Prostate gland (tissue), 2 donors: Measurements from ENCODE around the gene NXF1. TPM values are rescaled to one million over a fixed set of nuclear protein-coding genes. Genes with fewer than 3 reads are reported as not detected.

ENCODE experiments used
- DNase-seq: peaks from one replicate; pipeline ENCODE4 v3.0.0-alpha.2; 2019; ENCODE audit warnings: low spot score
- H3K27ac ChIP-seq, 2 donors: fragments of 200-600 bp; sonication (generic); 2 replicates each; pipeline ENCODE4 v1.5.1; 2017 to 2019
- H3K27me3 ChIP-seq: fragments of 200-600 bp; sonication (generic); replicated peaks from 2 replicates; pipeline ENCODE4 v1.5.1; 2019; ENCODE audit not compliant: insufficient read depth
- H3K36me3 ChIP-seq, 2 donors: fragments of 200-600 bp; sonication (generic); 1 replicate in 1 of 2; 2 replicates in 1 of 2; pipeline versions ENCODE4 v1.5.1 to v1.8.1; 2017 to 2019
- H3K4me1 ChIP-seq: fragments of 200-600 bp; sonication (generic); replicated peaks from 2 replicates; pipeline ENCODE4 v1.5.1; 2019
- H3K4me3 ChIP-seq, 2 donors: fragments of 200-600 bp; sonication (generic); 2 replicates each; pipeline ENCODE4 v1.5.1; 2017 to 2019
- H3K9me3 ChIP-seq: fragments of 200-600 bp; sonication (generic); 2 replicates; pipeline ENCODE4 v1.5.1; 2017
- CTCF ChIP-seq, 4 experiments: fragments of 200-600 bp in 2 of 4; fragments of 450-650 bp in 2 of 4; sonication (generic) in 2 of 4; IDR thresholded peaks; 1 replicate in 3 of 4; 2 replicates in 1 of 4; pipeline ENCODE4 v1.5.1; 2016 to 2019; ENCODE audit warnings: antibody characterized with exemption in 4 of 4, mild to moderate bottlenecking in 2 of 4, moderate library complexity in 2 of 4
- POLR2A ChIP-seq: fragments of 450-650 bp; IDR thresholded peaks from one replicate; pipeline ENCODE4 v1.6.1; 2016; ENCODE audit warnings: antibody characterized with exemption, mild to moderate bottlenecking
- POLR2AphosphoS5 ChIP-seq: sonication (generic); formaldehyde crosslinking; IDR thresholded peaks from one replicate; pipeline ENCODE4 v1.6.1; 2017; ENCODE audit warnings: antibody characterized with exemption
- WGBS: methylation state at CpG from one replicate; pipeline ENCODE4 v1.1.5; 2018; 5-methylcytosine and 5-hydroxymethylcytosine counted together
- intact Hi-C: fragments of 100-400 bp; cut with DNase I; formaldehyde crosslinking; loops from one replicate; pipeline ENCODE4 v1.14.2; 2022
- total RNA-seq, 2 donors: library from RNA; depleted of rRNA; stranded (reverse); fragments of >200 nt; gene quantifications; one replicate each; pipeline ENCODE4 v1.1.0, GENCODE V29; 2016

NXF1 gene
- total RNA-seq, 2 donors from 2014 or later: 75.6 to 98.2 TPM

GRCh38 chr11:62839050-62839945, 34.1 kb upstream of the NXF1 start, which contains the start of gene WDR74:
WDR74 (minus strand) TSS chr11:62839590; CDS start chr11:62839570, 20 bp downstream.
- no peaks in the 10 kb centered on the region for H3K27me3 ChIP-seq
- H3K27ac ChIP-seq: peak within 1 kb of the TSS; percentile 98 to 99
- intact Hi-C loops: no loop called here
- H3K36me3 ChIP-seq: no peaks in the 10 kb centered on the region
- WGBS: 0% methylated on average over 58 of the region's 62 CpGs
- H3K4me1 ChIP-seq: peaks cover 12% of the 10 kb centered on the region
- TF ChIP-seq POLR2AphosphoS5 (peak; percentile 100), CTCF (IDR thresholded peaks at IDR 0.05) (peak in 1 of 4 experiments; percentile 26), POLR2A (peak; percentile 86)
- peak within 1 kb of the TSS; percentile 60 to 61 for H3K4me3 ChIP-seq
- DNase-seq: peak; percentile 93
- H3K9me3 ChIP-seq: no peaks in the 10 kb centered on the region

- WGBS: 83% methylated on average over 8 of the region's 8 CpGs
- no peak for DNase-seq
- TF ChIP-seq POLR2A: no peak
- no peak for TF ChIP-seq CTCF (IDR thresholded peaks at IDR 0.05)
- no peak for TF ChIP-seq POLR2AphosphoS5
- H3K27ac ChIP-seq: no peak overlapping the region
- no peaks in the 10 kb centered on the region for H3K9me3 ChIP-seq
- no peaks in the 10 kb centered on the region for H3K36me3 ChIP-seq
- H3K27me3 ChIP-seq: no peaks in the 10 kb centered on the region
- peaks cover 6% of the 10 kb centered on the region for H3K4me1 ChIP-seq
- no peak overlapping the region for H3K4me3 ChIP-seq
- intact Hi-C loops: no loop called here
Measured at GRCh38 chr11:62835336-62835735, 30.1 kb upstream of the NXF1 start.

GRCh38 chr11:62832336-62833234, 27.3 kb upstream of the NXF1 start, which contains the start of gene TEX54:
TEX54 (minus strand) TSS chr11:62832841.
- peaks cover 3% of the 10 kb centered on the region for H3K4me1 ChIP-seq
- 11% methylated on average over 40 of the region's 40 CpGs for WGBS
- intact Hi-C loops: no loop called here

More at GRCh38 chr11:62832336-62833234, 27.3 kb upstream of the NXF1 start, which contains the start of gene TEX54:
- TF ChIP-seq CTCF (IDR thresholded peaks at IDR 0.05): no peak
- TF ChIP-seq POLR2A: no peak
- no peak for TF ChIP-seq POLR2AphosphoS5
- Histone ChIP-seq H3K27me3 (no peaks in the 10 kb centered on the region), H3K27ac (peak within 1 kb of the TSS; percentile 92 to 93), H3K36me3 (no peaks in the 10 kb centered on the region), H3K4me3 (peak within 1 kb of the TSS; percentile 75 to 92), H3K9me3 (no peaks in the 10 kb centered on the region)
- DNase-seq: peak; percentile 21
